ENCODE results near the gene CREB3L1. TPM values are rescaled to one million over a fixed set of nuclear protein-coding genes. Genes with fewer than 3 reads are reported as not detected.

CREB3L1 gene
- total and polyA plus RNA-seq, 2 of the 13 experiments (the other 11 are each of a cell fraction or from before 2014, with no cell fraction given) = not detected

DNA sequence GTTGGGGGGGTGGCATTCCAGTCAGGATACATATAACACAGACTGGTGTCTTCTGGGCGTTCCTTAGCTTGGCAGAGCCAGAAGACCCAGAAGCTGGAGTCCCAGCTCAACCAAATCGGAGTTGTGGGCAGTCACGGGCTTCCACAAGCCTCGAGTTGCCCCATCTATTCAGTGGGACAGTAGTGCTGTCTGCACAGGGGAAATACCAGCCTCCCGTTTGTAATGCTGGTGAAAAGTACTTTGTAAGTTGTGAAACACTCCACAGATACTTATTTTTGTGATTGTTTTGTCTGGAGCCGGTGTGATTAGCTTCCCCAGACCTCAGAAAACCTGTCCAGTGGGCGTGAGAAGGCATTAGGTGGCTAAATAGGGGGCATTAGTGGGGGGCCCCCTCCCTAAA, 83.4 kb downstream of the CREB3L1 start:
- CTCF ChIA-PET (ENCODE audit: low intra/inter-chr PET ratio, low total read pairs) = no interaction called here
- TF ChIP-seq IRF2 (CRISPR knock-in tag; IDR thresholded peaks at IDR 0.05) (no peak), ZNF33B (CRISPR knock-in tag; IDR thresholded peaks at IDR 0.05) (no peak), KAT2B (IDR thresholded peaks at IDR 0.05; ENCODE audit: borderline replicate concordance, low read depth, low read length) (no peak), ISX (CRISPR knock-in tag; conservative IDR thresholded peaks at IDR 0.05) (no peak), ZNF619 (CRISPR knock-in tag; IDR thresholded peaks at IDR 0.05) (no peak), PHF20 (CRISPR knock-in tag; IDR thresholded peaks at IDR 0.05) (no peak), KDM3A (CRISPR knock-in tag; IDR thresholded peaks at IDR 0.05; ENCODE audit: low read depth) (no peak), SMC3 (IDR thresholded peaks at IDR 0.05; ENCODE audit: low read length) (no peak), RFX1 (IDR thresholded peaks at IDR 0.05) (no peak)
- TF ChIP-seq, protein P1, sequence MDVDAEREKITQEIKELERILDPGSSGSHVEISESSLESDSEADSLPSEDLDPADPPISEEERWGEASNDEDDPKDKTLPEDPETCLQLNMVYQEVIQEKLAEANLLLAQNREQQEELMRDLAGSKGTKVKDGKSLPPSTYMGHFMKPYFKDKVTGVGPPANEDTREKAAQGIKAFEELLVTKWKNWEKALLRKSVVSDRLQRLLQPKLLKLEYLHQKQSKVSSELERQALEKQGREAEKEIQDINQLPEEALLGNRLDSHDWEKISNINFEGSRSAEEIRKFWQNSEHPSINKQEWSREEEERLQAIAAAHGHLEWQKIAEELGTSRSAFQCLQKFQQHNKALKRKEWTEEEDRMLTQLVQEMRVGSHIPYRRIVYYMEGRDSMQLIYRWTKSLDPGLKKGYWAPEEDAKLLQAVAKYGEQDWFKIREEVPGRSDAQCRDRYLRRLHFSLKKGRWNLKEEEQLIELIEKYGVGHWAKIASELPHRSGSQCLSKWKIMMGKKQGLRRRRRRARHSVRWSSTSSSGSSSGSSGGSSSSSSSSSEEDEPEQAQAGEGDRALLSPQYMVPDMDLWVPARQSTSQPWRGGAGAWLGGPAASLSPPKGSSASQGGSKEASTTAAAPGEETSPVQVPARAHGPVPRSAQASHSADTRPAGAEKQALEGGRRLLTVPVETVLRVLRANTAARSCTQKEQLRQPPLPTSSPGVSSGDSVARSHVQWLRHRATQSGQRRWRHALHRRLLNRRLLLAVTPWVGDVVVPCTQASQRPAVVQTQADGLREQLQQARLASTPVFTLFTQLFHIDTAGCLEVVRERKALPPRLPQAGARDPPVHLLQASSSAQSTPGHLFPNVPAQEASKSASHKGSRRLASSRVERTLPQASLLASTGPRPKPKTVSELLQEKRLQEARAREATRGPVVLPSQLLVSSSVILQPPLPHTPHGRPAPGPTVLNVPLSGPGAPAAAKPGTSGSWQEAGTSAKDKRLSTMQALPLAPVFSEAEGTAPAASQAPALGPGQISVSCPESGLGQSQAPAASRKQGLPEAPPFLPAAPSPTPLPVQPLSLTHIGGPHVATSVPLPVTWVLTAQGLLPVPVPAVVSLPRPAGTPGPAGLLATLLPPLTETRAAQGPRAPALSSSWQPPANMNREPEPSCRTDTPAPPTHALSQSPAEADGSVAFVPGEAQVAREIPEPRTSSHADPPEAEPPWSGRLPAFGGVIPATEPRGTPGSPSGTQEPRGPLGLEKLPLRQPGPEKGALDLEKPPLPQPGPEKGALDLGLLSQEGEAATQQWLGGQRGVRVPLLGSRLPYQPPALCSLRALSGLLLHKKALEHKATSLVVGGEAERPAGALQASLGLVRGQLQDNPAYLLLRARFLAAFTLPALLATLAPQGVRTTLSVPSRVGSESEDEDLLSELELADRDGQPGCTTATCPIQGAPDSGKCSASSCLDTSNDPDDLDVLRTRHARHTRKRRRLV (CRISPR knock-in tag; IDR thresholded peaks at IDR 0.05) = no peak
- TF ChIP-seq, protein P2, sequence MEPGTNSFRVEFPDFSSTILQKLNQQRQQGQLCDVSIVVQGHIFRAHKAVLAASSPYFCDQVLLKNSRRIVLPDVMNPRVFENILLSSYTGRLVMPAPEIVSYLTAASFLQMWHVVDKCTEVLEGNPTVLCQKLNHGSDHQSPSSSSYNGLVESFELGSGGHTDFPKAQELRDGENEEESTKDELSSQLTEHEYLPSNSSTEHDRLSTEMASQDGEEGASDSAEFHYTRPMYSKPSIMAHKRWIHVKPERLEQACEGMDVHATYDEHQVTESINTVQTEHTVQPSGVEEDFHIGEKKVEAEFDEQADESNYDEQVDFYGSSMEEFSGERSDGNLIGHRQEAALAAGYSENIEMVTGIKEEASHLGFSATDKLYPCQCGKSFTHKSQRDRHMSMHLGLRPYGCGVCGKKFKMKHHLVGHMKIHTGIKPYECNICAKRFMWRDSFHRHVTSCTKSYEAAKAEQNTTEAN (CRISPR knock-in tag; conservative IDR thresholded peaks at IDR 0.05) = no peak
- TF ChIP-seq, protein P3, sequence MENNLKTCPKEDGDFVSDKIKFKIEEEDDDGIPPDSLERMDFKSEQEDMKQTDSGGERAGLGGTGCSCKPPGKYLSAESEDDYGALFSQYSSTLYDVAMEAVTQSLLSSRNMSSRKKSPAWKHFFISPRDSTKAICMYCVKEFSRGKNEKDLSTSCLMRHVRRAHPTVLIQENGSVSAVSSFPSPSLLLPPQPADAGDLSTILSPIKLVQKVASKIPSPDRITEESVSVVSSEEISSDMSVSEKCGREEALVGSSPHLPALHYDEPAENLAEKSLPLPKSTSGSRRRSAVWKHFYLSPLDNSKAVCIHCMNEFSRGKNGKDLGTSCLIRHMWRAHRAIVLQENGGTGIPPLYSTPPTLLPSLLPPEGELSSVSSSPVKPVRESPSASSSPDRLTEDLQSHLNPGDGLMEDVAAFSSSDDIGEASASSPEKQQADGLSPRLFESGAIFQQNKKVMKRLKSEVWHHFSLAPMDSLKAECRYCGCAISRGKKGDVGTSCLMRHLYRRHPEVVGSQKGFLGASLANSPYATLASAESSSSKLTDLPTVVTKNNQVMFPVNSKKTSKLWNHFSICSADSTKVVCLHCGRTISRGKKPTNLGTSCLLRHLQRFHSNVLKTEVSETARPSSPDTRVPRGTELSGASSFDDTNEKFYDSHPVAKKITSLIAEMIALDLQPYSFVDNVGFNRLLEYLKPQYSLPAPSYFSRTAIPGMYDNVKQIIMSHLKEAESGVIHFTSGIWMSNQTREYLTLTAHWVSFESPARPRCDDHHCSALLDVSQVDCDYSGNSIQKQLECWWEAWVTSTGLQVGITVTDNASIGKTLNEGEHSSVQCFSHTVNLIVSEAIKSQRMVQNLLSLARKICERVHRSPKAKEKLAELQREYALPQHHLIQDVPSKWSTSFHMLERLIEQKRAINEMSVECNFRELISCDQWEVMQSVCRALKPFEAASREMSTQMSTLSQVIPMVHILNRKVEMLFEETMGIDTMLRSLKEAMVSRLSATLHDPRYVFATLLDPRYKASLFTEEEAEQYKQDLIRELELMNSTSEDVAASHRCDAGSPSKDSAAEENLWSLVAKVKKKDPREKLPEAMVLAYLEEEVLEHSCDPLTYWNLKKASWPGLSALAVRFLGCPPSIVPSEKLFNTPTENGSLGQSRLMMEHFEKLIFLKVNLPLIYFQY (CRISPR knock-in tag; IDR thresholded peaks at IDR 0.05; ENCODE audit: borderline replicate concordance) = no peak
- TF ChIP-seq, protein P4, sequence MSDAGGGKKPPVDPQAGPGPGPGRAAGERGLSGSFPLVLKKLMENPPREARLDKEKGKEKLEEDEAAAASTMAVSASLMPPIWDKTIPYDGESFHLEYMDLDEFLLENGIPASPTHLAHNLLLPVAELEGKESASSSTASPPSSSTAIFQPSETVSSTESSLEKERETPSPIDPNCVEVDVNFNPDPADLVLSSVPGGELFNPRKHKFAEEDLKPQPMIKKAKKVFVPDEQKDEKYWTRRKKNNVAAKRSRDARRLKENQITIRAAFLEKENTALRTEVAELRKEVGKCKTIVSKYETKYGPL (CRISPR knock-in tag; IDR thresholded peaks at IDR 0.05) = no peak
- H3K27ac ChIP-seq (ENCODE audit: extremely low read length, insufficient read depth, low read length) = no peak overlapping the region
- H3K9me3 ChIP-seq (ENCODE audit: low read length) = no peaks in the 10 kb centered on the region
- intact Hi-C loops (cut with micrococcal nuclease; ENCODE audit: unreplicated experiment) = no loop called here
- 91% methylated on average over 6 of the region's 7 CpGs for WGBS (ENCODE audit: low lambda C conversion rate)
- H3K9ac ChIP-seq (ENCODE audit: insufficient read depth, low read depth, low read length) = no peak overlapping the region
- H3K4me2 ChIP-seq (ENCODE audit: low read depth, low read length) = no peak overlapping the region
- 0 out of 5 replicates have a peak, but pooled peaks cover 0 to 7% of the 10 kb centered on the region in 2 experiments for H3K36me3 ChIP-seq (replicated peaks in 1 of 2; ENCODE audit: control insufficient read depth in 1 of 2, insufficient read depth in 2 of 2, low read length in 2 of 2)
- H4K20me1 ChIP-seq (ENCODE audit: insufficient read depth, low read length) = no peaks in the 10 kb centered on the region
- no peaks in the 10 kb centered on the region for H3K79me2 ChIP-seq (ENCODE audit: insufficient read depth, low read length)
- in situ Hi-C loops (cut with HindIII; ENCODE audit: extremely low pct_ligation_motif_present, low pct_unique_long_range_greater_than_20kb) = no loop called here
- peaks cover 15% of the 10 kb centered on the region for H3K4me1 ChIP-seq (ENCODE audit: insufficient read depth, low read length)
- ATAC-seq (no peak), DNase-seq (ENCODE audit: low spot score) (no peak), FAIRE-seq (no peak)
- H3K27me3 ChIP-seq (ENCODE audit: control insufficient read depth in 1 of 2, insufficient read depth in 2 of 2, low read length in 2 of 2) = no peaks in the 10 kb centered on the region
- no peak overlapping the region for H3K4me3 ChIP-seq (replicated peaks in 1 of 3; ENCODE audit: insufficient read depth in 1 of 3, low read depth in 2 of 3, low read length in 3 of 3)
- no peak overlapping the region for H2AFZ ChIP-seq (ENCODE audit: low read length)
- BruUV-seq (replicated peaks) = no TSS peak
- POLR2A ChIA-PET = interaction anchor here (1.1 kb wide), 1 partner anchor 117 kb away, joined by 3 read pairs; no protein-coding TSS in a partner anchor
